RKO (cell line): ENCODE measurements around the gene KIF25.
"Not testable (repeated sequence)": the region's sequence is repeated elsewhere in the genome, so short reads cannot be mapped to it uniquely, and the experiment has no call there.

Experiments
- DNase-seq: peaks from one replicate; pipeline ENCODE4 v3.0.0-alpha.2; 2016; ENCODE audit warnings: low spot score

KIF25 gene

GRCh38 chr6:168071620-168072019 lies 74.1 kb downstream of the KIF25 start:
- no peak for DNase-seq

DNA sequence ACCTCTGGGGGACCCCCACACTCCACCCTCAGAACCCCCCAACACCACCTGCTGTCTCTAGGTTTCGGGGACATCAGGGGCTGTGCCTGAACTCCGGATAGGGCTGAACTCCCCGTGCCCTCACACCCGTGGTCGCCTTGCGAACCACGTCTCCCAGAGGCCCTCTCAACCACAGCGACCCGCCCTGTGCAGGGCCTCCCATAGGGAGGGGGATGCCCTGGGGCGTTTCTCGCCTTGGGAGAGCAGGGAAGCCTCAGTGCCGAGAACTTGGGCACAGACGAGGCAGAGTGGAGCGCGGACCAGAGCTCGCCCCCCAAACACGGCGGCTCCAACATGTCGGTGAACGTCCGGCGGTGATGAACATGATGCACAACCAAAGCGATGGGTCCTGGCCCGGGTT lies 74.8 kb downstream of the KIF25 start:
- no peak for DNase-seq

- no peak for DNase-seq
Measured at GRCh38 chr6:168072730-168073129, 75.3 kb downstream of the KIF25 start.

DNA sequence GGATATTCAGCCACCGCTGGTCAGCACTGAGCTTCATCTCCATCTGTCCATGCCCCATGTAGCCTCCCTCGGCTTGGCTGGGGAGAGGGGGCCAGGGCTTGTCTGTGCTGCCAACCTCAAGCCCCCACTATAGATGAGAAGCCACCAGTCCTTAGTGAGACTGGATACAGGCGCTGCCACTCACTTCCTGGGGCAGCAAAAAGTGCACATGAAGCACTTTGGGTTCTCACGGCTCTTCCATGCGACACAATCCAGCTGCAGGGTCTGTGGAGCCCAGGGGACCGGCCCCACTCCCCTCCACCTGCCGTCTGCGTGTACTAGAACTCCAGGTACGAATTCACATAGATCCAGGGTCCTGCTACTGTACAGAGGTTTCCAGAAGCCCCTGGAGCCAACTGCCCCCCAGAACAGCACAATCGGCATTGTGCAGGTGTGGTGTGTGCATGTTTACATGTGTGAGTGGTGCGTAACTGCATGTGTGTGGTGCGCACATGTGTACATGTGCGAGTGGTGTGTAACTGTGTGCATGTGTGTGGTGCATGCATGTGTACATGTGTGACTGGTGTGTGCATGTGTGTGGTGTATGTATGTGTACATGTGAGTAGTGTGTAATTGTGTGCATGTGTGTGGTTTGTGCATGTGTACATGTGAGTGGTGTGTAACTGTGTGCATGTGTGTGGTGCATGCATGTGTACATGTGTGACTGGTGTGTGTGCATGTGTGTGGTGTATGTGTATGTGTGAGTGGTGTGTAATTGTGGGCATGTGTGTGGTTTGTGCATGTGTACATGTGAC lies 76.7 kb downstream of the KIF25 start:
- DNase-seq: no peak

DNA sequence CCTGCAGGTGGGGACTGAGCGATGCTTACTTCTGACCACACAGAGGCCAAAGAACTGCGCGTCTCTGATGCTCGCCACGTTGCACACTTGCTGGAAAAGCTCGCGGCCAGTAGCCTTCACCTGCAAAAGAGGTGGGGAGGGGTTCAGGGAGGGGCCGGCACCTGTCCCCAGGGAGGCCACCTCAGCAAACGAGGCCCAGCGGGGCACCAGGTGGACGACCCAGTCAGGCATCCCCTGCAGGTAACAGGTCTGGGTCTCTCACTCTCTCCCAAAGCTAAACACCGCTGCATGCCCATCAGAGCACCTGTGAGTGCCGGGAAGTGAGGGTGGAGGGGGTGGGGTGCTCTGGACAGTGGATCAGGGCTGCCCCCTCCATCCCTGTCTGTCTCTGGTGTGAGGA lies 77.7 kb downstream of the KIF25 start:
- no peak for DNase-seq

DNA sequence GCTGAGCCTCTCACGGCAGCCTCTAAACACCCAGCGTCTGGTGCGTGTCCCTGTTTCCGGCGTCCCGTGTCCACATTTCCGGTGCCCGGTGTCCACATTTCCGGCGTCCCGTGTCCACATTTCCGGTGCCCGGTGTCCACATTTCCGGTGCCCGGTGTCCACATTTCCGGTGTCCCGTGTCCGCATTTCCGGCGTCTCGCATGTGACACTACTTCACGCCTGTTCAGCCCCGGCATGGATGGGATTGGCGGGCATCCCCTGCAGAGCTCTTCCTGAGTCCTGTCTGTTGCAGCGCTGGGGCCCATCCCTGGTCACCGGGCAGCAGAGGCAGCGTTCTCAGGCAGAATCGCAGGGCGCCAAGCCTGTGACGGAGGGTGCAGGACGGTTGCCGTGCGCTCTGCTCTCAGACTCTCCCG lies 78.3 kb downstream of the KIF25 start:
- DNase-seq: no peak

DNA sequence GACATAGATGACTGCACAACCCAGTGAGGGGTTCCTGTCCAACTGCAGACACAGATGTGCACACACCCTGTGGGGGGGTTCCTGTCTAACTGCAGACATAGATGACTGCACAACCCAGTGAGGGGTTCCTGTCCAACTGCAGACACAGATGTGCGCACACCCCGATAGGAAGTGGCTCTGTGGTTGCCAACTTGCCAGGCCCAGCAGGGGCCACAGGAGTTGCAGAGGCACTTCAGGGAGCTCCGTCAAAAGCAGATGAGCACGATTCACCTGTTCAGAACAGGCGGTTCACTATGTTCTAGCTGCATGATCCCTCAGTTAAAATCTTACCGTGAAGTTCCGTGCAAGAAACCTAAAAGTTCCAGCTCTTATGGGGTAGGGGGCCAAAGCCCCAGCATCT lies 79.9 kb downstream of the KIF25 start:
- not testable (repeated sequence) for DNase-seq

DNA sequence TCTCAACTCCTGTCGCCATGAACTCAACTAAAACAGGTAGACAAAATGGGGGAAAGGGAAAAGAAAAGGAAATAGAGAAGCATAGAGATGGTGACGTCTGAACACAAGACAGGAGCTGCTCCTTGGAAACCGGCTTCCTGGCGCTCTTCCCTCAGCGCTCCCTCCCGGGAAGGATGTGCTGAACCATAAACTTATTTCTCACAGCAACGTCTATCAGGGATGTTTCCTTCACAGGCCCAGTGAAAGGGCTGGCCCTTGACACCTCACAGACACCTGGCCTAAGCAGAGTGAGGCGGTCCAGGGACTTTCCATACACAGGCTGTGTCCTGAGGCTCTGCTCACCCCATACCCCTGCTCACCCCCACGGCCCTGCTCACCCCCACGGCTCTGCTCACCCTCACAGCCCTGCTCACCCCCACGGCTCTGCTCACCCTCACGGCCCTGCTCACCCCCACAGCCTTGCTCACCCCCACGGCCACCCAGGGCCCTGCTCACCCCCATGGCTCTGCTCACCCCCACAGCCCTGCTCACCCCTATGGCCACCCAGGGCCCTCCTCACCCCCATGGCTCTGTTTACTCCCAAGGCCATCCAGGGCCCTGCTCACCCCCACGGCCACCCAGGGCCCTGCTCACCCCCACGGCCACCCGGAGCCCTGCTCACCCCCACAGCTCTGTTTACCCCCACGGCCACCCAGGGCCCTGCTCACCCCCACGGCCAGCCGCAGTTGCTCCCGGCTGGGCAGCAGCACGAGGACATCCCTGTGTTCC lies 80.9 kb downstream of the KIF25 start:
- DNase-seq: no peak

- DNase-seq: no peak
Measured at GRCh38 chr6:168078943-168079405, 81.5 kb downstream of the KIF25 start, which contains the start of gene FRMD1. Gene FRMD1 (minus strand): TSS chr6:168079212. CDS start chr6:168079094, 118 bp downstream.

DNA sequence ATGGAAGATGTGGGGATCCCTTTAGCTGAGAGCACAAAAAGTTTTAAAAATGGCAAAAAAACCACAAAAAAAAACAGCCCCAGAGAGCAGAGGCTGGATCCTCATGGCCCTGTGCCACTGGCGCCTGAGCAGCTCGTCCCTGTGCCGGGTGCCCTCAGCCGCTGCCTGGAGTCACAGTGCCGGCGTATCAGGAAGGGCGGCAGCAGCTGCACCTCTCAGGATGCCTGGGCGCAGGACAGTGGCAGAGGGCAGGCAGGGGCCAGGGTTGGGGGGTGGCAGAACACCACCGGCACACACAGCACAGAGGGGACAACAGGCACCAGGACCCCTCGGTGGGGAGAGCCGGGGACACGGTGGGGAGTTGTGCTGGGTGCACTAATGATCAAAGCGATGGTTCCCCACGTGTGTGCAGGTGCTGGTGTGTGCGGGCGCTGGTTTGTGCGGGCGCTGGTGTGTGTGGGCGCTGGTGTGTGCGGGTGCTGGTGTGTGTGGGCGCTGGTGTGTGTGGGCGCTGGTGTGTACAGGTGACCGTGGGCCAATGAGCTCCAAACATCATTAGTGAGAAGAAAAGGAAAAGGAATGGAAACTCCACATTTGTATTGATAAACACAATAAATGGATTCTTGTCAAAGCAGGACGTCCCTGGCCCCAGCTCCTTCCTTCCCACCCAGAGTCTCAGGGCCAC lies 83.1 kb downstream of the KIF25 start:
- DNase-seq: no peak

DNA sequence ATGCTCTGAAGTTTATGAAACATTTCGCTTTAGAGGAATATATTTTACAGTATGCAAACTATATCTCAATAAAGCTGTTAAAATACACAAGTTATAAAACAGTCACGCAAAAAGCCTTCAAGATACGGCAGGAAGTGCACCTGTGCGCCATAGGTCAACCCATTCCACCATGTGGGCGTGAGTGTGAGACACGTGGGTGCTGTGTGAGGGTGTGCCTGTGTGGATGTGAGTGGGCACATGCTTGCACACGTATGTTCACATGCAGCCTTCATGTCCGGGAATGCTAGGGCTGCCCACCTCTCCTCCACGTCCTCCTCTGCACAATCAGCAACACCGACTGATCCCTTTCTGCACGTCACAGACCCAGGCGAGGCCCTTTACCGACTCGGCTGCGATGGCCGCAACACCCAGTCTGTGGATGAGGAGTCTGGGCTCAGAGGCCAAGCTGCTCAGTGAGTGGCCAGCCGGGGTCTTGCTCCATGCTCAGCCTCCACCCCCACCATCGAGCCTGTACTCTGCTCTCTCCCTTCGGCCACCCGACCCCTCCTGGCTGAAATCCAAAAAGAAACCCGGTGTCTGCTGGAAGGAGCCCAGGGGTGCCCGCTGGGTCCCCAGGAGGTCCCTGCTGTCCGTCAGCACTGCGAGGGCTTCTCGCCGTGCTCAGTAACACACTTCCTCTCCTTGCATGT lies 84.5 kb downstream of the KIF25 start:
- DNase-seq: no peak

- DNase-seq: no peak
Measured at GRCh38 chr6:168082860-168083513, 85.5 kb downstream of the KIF25 start.

- DNase-seq: no peak
Measured at GRCh38 chr6:168083514-168083885, 86.0 kb downstream of the KIF25 start.

GRCh38 chr6:168084465-168085160 lies 87.1 kb downstream of the KIF25 start:
- no peak for DNase-seq

DNA sequence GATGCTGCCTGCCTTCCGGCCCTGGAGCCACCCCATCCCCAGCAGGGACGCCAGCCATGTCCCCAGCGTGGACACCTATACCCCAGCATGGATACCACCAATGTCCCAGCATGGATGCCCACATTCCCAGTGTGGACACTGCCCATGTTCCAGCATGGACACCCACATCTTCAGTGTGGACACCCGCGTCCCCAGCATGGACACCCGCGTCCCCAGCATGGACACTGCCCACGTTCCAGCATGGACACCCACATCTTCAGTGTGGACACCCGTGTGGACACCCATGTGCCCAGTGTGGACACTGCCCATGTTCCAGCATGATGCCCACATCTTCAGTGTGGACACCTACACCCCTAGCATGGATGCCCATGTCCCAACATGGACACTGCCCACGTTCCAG lies 88.6 kb downstream of the KIF25 start:
- no peak for DNase-seq

DNA sequence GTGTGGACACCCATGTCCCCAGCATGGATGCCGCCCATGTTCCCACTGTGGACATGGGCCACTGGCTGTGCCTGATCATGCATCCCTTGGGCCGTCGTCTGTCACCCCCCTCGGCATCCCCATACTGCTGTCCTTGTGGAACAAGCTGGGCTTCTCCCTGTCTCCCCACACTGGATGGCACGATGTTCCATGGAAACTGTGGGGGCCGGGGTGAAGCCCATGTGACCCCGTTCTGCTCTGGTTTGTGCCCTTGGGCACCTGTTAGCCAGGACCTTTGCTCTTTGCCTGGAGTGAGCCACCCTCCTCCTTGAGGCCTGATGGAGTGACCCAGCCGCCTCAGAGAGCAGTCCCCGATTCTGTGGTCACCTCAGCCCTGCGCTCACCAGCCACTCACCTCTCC lies 89.1 kb downstream of the KIF25 start:
- DNase-seq: no peak

DNA sequence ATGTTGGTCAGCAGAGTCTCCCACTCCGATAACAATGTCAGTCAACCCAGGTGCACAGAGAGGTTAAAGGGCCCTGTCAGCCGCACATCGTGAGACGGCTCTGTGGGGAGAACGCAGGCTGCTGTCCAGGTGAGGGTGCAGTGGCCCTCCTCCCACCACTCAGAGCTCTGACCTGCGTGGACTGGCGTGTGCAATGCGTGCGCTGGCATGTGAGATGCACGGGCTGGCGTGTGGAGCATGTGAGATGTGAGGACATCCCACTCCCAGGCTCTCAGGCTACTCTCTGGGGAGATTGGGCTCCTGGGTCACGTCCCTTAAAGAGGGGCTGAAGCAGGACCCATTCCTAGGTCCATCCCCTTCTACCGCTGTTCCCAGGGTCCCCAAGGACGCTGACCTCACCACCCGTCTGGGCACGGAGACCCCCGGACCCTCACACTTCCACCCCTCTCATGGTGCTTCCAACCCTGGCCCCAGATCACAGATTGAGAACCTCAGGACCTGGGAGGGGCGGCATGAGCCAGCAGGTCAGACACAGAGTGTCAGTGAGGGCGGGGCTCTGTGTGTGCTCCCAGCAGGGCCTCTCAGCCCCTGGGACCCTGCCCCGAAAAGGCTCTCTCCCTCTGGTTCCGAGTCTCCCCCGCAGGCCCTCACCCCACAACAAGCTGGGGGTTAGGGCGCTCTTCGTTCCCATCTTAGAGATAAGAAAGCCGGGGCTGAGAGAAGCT lies 90.1 kb downstream of the KIF25 start:
- DNase-seq: no peak

DNA sequence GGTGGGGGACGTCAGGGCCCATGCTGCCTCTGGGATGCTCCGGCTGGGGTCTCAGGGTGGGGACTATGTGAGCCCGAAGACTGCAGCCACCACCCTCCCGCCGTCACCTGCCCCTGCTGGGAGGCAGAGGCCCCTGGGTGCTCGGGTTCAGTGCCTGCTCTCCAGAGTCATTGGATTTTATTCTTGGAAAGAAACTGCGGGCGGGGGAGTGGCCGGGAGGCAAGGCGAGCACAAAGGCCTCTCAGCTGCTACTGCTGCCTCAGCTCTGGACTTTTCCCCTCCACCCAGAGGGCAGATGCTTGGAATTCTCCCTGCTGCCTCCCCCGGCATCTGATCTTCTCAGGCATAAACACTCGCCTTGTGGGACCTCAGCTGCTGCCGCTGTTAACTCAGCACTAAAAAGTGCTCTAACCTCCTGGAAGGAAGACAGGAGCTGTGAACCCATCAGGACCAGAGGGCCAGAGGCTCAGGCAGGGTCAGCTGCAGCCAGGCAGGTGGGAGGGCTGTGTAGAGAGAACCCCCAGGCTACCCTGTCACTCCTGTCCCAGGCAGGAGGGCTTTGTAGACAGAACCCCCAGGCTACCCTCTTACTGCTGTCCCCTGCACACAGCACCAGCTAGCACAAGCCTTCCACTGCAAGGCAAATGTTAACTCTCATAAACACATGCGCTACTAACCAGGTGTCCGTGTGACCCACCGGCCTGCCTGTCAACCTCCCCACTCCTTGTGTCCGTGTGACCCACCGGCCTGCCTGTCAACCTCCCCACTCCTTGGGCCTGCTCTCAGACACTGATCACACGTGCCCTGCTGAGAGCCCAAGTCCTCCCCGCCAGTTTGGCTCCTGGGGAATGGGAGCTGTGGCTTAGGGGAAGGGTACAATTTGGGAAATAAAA lies 90.9 kb downstream of the KIF25 start:
- no peak for DNase-seq
